Activated naive CD8-positive, alpha-beta T cell treated with anti-CD3 and anti-CD28 coated beads, Interleukin-2, amount 50 U/mL, for 24 hours (primary cell): ENCODE measurements around the gene SLITRK2.

Experiments
- ATAC-seq: fragments of 150-1000 bp; cut with Tn5 transposase; one replicate; pipeline ENCODE4 v1.10.0; 2021
- DNase-seq: peaks from one replicate; pipeline ENCODE4 v3.0.0; 2021
- H3K27ac Mint-ChIP-seq: one replicate; pipeline ENCODE4 v1.8.0; 2021; ENCODE audit warnings: mild to moderate bottlenecking, mixed read lengths
- H3K27me3 Mint-ChIP-seq: one replicate; pipeline ENCODE4 v1.8.0; 2021; ENCODE audit warnings: mixed read lengths
- H3K36me3 Mint-ChIP-seq: one replicate; pipeline ENCODE4 v1.8.0; 2021; ENCODE audit warnings: low read depth, mixed read lengths
- H3K4me1 Mint-ChIP-seq: one replicate; pipeline ENCODE4 v1.8.0; 2021; ENCODE audit warnings: mixed read lengths
- H3K4me3 Mint-ChIP-seq: one replicate; pipeline ENCODE4 v1.8.0; 2021; ENCODE audit warnings: mild to moderate bottlenecking, moderate library complexity, mixed read lengths
- H3K9me3 Mint-ChIP-seq: one replicate; pipeline ENCODE4 v1.8.0; 2021; ENCODE audit warnings: mixed read lengths

Gene SLITRK2, protein sequence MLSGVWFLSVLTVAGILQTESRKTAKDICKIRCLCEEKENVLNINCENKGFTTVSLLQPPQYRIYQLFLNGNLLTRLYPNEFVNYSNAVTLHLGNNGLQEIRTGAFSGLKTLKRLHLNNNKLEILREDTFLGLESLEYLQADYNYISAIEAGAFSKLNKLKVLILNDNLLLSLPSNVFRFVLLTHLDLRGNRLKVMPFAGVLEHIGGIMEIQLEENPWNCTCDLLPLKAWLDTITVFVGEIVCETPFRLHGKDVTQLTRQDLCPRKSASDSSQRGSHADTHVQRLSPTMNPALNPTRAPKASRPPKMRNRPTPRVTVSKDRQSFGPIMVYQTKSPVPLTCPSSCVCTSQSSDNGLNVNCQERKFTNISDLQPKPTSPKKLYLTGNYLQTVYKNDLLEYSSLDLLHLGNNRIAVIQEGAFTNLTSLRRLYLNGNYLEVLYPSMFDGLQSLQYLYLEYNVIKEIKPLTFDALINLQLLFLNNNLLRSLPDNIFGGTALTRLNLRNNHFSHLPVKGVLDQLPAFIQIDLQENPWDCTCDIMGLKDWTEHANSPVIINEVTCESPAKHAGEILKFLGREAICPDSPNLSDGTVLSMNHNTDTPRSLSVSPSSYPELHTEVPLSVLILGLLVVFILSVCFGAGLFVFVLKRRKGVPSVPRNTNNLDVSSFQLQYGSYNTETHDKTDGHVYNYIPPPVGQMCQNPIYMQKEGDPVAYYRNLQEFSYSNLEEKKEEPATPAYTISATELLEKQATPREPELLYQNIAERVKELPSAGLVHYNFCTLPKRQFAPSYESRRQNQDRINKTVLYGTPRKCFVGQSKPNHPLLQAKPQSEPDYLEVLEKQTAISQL

DNA sequence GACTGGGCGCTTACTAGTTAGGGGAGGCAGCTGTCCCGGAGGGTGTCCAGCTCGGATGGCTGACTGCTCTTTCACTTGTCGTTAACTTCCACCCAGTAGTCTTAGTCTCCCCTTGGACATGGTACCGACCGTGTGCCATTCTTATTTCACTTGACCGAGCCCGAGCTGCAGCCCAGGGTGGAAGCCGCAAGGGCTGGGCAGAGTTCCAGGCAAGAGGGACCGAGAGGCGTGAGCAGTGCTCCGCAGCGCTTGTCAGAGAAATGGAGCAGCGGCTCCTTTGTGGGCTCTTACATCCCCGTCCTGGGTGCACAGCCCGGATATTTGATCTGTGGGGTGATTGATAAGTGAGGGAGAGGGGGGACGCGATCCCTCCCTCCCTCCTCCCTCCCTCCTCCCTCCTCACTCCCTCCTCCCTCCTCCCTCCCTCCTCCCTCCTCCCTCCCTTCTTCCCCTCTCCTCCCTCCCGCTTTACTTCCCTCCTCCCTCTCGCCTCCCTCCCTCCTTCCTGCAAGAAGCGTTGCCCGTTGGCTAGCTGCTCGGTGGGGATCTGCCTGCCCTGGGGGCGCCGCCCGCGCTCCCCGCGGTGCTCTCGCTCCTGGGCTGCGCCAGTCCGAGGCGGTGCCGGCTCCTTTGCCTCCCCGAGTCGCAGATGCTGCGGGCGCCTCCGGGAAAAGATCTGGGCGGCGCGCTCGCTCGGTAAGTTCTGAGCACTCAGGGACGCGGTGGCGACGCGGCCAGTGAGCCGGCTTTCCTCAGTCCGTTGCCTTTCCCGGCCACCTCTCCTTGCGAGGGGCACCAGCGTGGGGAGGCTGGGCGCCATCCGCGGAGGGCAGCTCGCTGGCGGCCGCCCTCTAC lies at the start of gene SLITRK2:
Gene SLITRK2, plus strand, starts transcription at position 499 of the 855 bp plus-strand sequence. CDS start 4,597 bp downstream, outside the sequence.
- H3K36me3 Mint-ChIP-seq, result no peaks in the 10 kb centered on the region
- H3K27me3 Mint-ChIP-seq, result peaks cover 31% of the 10 kb centered on the region
- no peaks in the 10 kb centered on the region for H3K9me3 Mint-ChIP-seq
- H3K27ac Mint-ChIP-seq, result no peak within 1 kb of the TSS
- ATAC-seq (no peak), DNase-seq (no peak)
- H3K4me1 Mint-ChIP-seq, result no peaks in the 10 kb centered on the region
- H3K4me3 Mint-ChIP-seq, result no peak within 1 kb of the TSS

DNA sequence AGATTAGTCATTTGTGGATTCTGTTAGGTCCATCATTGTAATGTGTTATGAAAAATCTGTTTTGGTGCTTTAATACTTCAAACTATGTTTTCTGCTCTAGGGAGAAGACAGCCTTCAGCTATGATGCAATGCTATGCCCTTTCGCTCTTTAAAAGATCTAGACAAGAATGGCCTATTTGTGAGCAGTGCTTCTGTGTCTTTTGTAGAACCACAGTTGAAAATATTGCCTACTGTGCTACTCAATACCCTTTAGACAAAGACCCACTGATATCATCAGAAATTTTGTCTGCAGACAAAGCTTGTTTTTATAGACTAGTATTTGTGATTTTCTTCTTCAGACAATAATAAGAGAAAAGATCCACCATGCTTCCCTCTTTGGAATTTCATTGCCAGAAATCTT lies 44.6 kb upstream of the SLITRK2 start:
- ATAC-seq (no peak), DNase-seq (no peak)
- peaks cover 8% of the 10 kb centered on the region for H3K9me3 Mint-ChIP-seq
- no peaks in the 10 kb centered on the region for H3K36me3 Mint-ChIP-seq
- H3K27ac Mint-ChIP-seq, result no peak overlapping the region
- H3K4me3 Mint-ChIP-seq, result no peak overlapping the region
- H3K4me1 Mint-ChIP-seq, result no peaks in the 10 kb centered on the region
- no peaks in the 10 kb centered on the region for H3K27me3 Mint-ChIP-seq

DNA sequence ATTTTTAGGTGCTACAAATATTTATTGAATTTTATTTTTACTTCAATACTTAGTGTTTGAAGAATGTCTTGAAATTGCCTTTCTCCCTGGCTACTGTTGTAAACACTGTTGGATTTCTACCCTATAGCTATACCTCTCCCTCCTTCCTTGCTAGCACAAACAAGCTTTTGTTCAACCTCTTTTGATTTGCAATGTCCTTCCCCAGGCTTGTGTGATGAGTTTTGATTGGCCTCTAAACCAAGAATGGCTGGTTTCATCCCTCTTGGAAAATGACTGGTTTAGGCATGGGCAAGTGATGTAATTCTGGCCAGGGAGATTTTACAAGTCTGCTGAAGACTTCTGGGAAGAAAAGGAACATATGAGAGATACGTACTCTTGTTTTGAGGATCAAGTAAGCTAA lies 25.3 kb upstream of the SLITRK2 start:
- Mint-ChIP-seq H3K27me3 (no peaks in the 10 kb centered on the region), H3K4me1 (no peaks in the 10 kb centered on the region), H3K27ac (no peak overlapping the region), H3K9me3 (no peaks in the 10 kb centered on the region), H3K36me3 (no peaks in the 10 kb centered on the region), H3K4me3 (no peak overlapping the region)
- ATAC-seq, result no peak
- no peak for DNase-seq

DNA sequence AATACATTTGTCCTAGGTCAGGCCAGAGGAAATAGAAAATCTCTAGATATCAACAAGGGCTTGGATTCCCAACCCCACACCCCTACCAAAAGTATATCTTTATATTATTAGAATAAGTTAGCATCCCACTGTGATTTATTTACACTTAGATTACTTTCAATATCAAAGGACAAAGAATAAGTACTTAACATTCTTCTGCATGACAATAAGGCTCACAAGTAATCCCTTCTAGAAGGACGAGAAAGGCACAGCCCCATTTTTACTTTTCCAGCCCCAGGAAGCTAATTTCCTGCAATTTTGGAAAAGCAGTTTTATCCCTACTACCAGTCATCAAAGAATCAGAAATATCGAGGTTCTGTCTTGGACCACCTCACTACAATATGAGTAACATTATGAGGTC lies 14.1 kb upstream of the SLITRK2 start:
- no peaks in the 10 kb centered on the region for H3K9me3 Mint-ChIP-seq
- H3K36me3 Mint-ChIP-seq, result no peaks in the 10 kb centered on the region
- no peaks in the 10 kb centered on the region for H3K27me3 Mint-ChIP-seq
- H3K4me1 Mint-ChIP-seq, result no peaks in the 10 kb centered on the region
- ATAC-seq, result no peak
- no peak overlapping the region for H3K4me3 Mint-ChIP-seq
- no peak overlapping the region for H3K27ac Mint-ChIP-seq
- no peak for DNase-seq

DNA sequence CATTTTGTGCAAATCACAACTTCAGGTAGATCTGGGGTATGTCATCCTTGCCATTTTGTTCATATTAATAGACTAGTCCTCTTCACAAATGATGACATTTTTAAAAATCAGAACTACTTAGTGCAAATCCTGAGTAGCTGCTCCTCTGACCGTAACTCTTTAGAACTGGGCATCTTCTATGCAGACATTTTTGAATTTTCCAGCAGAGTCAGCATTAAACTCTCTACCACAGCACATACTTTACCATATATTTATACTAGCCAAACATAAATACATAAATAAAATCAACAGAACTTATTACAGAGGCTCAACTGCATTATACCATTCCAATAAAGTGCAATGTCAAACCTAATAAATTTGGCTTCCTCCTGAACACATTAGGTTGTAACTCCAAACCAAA lies 4.5 kb upstream of the SLITRK2 start:
- DNase-seq (no peak), ATAC-seq (no peak)
- Mint-ChIP-seq H3K36me3 (no peaks in the 10 kb centered on the region), H3K27ac (no peak overlapping the region), H3K4me3 (no peak overlapping the region), H3K27me3 (peaks cover 10% of the 10 kb centered on the region), H3K4me1 (no peaks in the 10 kb centered on the region), H3K9me3 (no peaks in the 10 kb centered on the region)

DNA sequence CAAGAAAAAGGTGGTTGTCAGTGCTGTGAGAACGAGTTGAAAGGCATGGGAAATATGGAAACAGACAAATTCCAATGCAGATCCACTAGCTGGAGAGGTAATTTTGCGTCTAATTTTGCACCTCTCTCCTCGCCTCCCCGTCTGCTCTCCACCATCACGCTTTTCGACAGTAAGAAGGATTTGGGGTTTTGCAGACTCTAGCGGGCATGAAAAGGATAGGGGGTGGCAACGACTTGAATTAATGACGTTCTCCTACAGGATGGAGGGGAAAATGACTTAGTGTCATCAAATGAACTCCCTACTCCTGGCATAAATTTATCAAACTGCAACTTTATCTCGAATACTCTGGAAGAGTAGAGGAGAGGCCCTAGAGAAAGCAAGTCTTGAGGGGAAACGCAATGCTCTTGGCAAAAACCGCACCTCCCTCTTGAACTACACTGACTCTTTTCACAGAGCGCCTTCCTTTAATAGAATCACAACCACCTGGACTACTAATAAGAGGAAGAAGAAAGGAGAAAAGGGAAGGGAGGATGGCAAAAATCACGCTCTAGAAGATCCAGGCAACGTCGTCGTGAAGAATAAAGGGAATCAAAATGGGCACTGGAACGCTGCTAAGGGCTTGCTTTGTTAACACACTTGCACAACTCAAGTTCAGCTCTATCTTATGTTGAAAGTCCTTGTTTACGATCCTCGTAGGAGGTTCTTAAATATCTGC lies 871 bp upstream of the SLITRK2 start:
- Mint-ChIP-seq H3K27ac (no peak overlapping the region), H3K36me3 (no peaks in the 10 kb centered on the region), H3K27me3 (peaks cover 26% of the 10 kb centered on the region), H3K4me1 (no peaks in the 10 kb centered on the region), H3K4me3 (no peak overlapping the region), H3K9me3 (no peaks in the 10 kb centered on the region)
- no peak for DNase-seq
- ATAC-seq, result no peak

DNA sequence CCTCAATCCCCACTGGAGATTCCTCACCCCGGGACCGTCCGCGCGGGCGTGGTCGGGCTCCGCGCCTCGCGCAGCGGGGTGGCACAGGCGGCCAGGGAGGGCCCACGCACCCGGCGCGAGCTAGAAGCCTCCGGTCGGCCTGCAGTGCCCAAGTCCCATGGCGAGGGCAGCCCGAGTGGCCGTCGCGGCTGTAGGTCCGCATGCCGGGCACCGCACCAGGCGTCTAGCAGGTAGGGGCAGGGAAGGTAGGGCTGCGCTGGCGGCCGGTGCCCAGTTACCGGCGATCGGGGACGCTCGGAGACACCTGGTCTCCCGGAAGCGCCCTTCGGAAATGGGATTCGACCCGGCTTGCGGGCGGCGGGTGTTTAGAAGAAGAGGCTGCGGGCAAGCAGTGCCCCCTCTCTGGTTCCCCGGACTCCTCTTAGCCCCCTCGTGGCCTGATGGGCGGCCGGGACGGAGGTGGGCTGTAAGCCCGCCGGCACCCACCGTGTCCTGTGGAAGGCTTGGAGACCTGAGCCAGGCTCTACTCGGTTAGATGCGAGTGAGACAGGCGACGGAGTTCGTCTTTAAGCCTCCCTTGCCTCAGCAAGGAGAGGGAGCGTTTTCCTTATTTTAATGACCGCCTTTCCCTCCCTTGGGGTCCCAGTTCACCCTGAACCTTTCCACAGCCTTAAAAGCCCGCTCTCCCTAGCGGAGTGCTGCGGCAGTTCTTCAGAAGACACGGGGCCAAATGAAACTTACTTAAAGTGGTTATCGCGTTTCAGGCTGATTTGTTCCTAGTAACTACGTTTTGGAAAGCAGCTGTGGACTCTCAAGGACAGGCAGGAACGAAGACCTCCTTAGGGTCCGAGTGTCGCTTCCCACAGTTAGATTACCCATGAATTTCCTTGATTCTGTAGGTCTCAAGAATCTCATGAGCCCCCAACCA lies 821 bp downstream of the SLITRK2 start:
- H3K4me1 Mint-ChIP-seq, result no peaks in the 10 kb centered on the region

DNA sequence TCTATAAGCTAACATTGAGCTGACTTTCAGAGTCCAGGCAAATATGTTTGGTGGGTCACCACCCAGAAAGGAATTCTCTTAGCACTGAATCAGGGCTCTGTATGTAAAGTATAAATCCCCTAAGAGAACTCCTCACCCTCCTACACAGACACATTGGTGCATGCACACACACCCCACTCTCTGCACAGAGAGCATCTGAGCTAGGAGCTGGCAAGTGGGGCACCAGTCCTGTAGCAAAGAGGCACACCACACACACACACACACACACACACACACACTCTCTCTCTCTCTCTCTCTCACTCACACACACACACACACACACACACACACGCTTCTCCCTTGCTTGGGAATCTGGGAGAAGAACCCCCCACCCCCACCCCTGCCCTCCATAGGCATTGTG lies 3.2 kb downstream of the SLITRK2 start:
- no peak overlapping the region for H3K27ac Mint-ChIP-seq
- H3K36me3 Mint-ChIP-seq, result no peaks in the 10 kb centered on the region
- no peaks in the 10 kb centered on the region for H3K4me1 Mint-ChIP-seq
- ATAC-seq (no peak), DNase-seq (no peak)
- no peaks in the 10 kb centered on the region for H3K9me3 Mint-ChIP-seq
- no peak overlapping the region for H3K4me3 Mint-ChIP-seq
- H3K27me3 Mint-ChIP-seq, result peaks cover 33% of the 10 kb centered on the region

More for the DNA sequence above, 821 bp downstream of the SLITRK2 start:
- no peak for ATAC-seq
- H3K27me3 Mint-ChIP-seq, result peaks cover 33% of the 10 kb centered on the region
- H3K36me3 Mint-ChIP-seq, result no peaks in the 10 kb centered on the region
- H3K27ac Mint-ChIP-seq, result no peak overlapping the region
- H3K9me3 Mint-ChIP-seq, result no peaks in the 10 kb centered on the region
- H3K4me3 Mint-ChIP-seq, result no peak overlapping the region
- DNase-seq, result no peak

DNA sequence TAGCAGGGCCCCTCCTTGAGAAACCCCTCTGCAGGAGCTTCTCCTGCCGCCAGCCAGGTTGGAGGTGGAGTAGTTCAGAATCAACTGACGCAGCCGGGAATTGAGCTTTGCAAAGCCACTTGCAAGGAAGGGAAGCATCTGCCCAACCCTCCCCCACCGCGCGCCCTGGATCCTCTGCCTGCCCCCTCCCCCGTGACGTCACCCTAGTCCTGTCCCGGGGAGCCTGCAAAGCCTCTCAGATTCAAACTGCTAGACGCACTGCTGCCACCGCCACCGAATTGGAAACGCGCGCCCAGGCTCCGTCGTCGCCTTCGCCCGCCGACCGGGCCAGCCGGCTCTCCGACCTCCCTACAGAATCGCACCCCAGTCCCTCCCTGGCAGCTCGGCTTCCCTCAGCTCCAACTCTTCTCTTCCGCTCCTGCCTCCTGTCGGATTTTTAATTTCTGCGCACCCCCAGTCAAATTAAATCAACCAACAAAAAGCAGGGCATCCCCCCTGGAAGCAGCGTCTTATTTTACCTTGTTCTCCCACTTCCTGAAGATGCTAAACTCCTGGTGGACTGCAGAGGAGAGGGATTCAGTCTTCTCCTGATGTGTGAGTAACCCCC lies 3.8 kb downstream of the SLITRK2 start:
- Mint-ChIP-seq H3K9me3 (no peaks in the 10 kb centered on the region), H3K4me1 (no peaks in the 10 kb centered on the region), H3K27ac (no peak overlapping the region), H3K4me3 (no peak overlapping the region), H3K27me3 (peaks cover 31% of the 10 kb centered on the region), H3K36me3 (no peaks in the 10 kb centered on the region)
- ATAC-seq (no peak), DNase-seq (no peak)

DNA sequence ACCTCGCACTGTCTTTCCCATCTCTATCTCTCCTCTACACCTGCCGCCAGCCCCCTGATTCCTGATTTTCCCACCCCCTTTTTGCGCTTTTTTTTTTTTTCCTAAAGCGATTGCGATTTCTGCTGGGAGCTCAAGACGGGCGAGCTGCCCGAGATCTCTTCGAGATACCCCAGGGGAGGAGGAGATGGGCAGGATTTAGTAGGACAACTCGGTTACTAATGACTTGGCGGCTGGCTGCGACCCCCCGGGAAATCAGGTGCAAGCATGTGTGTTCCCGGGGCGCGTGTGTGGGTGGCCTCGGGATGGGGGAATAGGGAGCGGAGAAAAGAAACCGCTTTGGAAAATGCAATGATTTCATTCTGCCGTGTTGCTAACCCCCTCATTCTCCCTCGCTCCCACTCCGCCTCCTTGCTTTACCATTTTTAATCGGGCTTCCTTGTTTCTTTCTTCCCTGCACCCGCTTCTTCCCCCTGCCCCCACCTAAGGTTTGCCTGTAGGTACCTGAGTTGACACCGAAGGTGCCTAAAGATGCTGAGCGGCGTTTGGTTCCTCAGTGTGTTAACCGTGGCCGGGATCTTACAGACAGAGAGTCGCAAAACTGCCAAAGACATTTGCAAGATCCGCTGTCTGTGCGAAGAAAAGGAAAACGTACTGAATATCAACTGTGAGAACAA lies 4.4 kb downstream of the SLITRK2 start:
- no peak overlapping the region for H3K4me3 Mint-ChIP-seq
- no peaks in the 10 kb centered on the region for H3K36me3 Mint-ChIP-seq
- no peak for DNase-seq
- peaks cover 26% of the 10 kb centered on the region for H3K27me3 Mint-ChIP-seq
- no peak for ATAC-seq
- no peaks in the 10 kb centered on the region for H3K9me3 Mint-ChIP-seq
- H3K27ac Mint-ChIP-seq, result no peak overlapping the region
- H3K4me1 Mint-ChIP-seq, result no peaks in the 10 kb centered on the region

DNA sequence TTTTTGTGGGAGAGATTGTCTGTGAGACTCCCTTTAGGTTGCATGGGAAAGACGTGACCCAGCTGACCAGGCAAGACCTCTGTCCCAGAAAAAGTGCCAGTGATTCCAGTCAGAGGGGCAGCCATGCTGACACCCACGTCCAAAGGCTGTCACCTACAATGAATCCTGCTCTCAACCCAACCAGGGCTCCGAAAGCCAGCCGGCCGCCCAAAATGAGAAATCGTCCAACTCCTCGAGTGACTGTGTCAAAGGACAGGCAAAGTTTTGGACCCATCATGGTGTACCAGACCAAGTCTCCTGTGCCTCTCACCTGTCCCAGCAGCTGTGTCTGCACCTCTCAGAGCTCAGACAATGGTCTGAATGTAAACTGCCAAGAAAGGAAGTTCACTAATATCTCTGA lies 5.5 kb downstream of the SLITRK2 start:
- Mint-ChIP-seq H3K9me3 (no peaks in the 10 kb centered on the region), H3K27ac (no peak overlapping the region), H3K4me1 (no peaks in the 10 kb centered on the region), H3K4me3 (no peak overlapping the region), H3K36me3 (no peaks in the 10 kb centered on the region), H3K27me3 (peaks cover 23% of the 10 kb centered on the region)
- ATAC-seq (no peak), DNase-seq (no peak)

DNA sequence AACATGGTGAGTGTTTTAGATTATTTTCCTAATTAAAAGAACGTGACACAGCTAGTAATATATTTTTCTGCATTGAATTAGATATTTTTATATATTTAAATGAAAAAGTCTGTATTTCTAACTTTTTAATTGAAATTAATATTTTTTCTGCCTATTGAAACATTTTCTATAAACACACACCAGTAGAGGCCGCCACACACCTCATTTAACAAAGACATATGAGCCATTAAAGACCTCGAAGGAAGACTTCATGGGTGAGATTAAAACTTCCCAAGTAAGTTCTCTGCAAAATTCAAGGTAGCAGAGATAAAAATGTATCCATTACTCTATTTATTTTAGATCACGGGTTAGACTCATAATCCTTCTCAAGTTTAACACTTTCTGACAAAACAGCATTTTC lies 8.3 kb downstream of the SLITRK2 start:
- ATAC-seq, result no peak

More for the DNA sequence above, 8.3 kb downstream of the SLITRK2 start:
- H3K27me3 Mint-ChIP-seq, result peaks cover 7% of the 10 kb centered on the region
- H3K4me1 Mint-ChIP-seq, result no peaks in the 10 kb centered on the region
- H3K4me3 Mint-ChIP-seq, result no peak overlapping the region
- H3K9me3 Mint-ChIP-seq, result no peaks in the 10 kb centered on the region
- DNase-seq, result no peak
- H3K27ac Mint-ChIP-seq, result no peak overlapping the region
- H3K36me3 Mint-ChIP-seq, result no peaks in the 10 kb centered on the region
